ENCODE measurements around the gene CDC16.

DNA sequence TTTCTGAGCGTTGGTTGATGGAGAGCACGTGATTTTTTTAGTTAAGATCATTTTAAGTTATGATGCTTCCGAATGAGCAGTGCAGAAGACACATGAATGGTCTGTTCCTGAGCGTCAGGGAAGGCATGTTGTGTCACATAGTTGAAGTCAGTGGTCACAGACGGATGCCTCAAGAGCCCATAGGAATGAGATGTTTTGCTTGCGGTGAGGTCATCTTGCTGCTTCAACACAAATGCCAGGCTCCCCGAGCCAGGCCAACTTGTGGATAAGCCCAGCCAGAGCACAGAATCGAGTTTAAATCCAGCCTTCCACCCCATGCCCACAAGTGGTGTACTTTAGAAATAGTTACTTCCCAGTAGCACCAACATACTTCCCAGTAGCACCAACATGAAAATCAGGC is 52.1 kb downstream of the CDC16 start:
- TF ChIP-seq, protein P1, sequence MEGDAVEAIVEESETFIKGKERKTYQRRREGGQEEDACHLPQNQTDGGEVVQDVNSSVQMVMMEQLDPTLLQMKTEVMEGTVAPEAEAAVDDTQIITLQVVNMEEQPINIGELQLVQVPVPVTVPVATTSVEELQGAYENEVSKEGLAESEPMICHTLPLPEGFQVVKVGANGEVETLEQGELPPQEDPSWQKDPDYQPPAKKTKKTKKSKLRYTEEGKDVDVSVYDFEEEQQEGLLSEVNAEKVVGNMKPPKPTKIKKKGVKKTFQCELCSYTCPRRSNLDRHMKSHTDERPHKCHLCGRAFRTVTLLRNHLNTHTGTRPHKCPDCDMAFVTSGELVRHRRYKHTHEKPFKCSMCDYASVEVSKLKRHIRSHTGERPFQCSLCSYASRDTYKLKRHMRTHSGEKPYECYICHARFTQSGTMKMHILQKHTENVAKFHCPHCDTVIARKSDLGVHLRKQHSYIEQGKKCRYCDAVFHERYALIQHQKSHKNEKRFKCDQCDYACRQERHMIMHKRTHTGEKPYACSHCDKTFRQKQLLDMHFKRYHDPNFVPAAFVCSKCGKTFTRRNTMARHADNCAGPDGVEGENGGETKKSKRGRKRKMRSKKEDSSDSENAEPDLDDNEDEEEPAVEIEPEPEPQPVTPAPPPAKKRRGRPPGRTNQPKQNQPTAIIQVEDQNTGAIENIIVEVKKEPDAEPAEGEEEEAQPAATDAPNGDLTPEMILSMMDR (conservative IDR thresholded peaks at IDR 0.05; ENCODE audit: low read length), result no peak
- no peak for TF ChIP-seq EZH2phosphoT487 (IDR thresholded peaks at IDR 0.05; ENCODE audit: borderline replicate concordance)

Data from Loucy (cell line).